HEK293 (cell line): ENCODE measurements around the gene FTO.

Source experiments
- CTCF ChIA-PET: fragments of 350-600 bp; formaldehyde crosslinking; extraction: SDS; loops from one replicate; lab custom pipeline; 2021; ENCODE audit warnings: antibody characterized with exemption; lab: Yijun Ruan, JAX
- POLR2A ChIA-PET: fragments of 300-600 bp; formaldehyde crosslinking; extraction: SDS; loops from one replicate; lab custom pipeline; 2020; ENCODE audit warnings: antibody characterized with exemption, inconsistent platforms; lab: Yijun Ruan, JAX
- H3K27ac ChIP-seq: fragments of 200-500 bp; sonication (Bioruptor generic); 2 replicates; pipeline ENCODE4 v1.5.1; 2014; ENCODE audit warnings: low read depth, low read length, control low read depth, inconsistent platforms; ENCODE audit errors: extremely low read depth
- H3K36me3 ChIP-seq, 2 experiments: fragments of 200-500 bp in 1 of 2; sonication (Bioruptor generic) in 1 of 2; 1 replicate in 1 of 2; 2 replicates in 1 of 2; pipeline ENCODE4 v1.5.1; 2014 to 2017; ENCODE audit warnings: inconsistent platforms in 2 of 2, low read length in 2 of 2; ENCODE audit not compliant: control insufficient read depth in 2 of 2, insufficient read depth in 1 of 2
- H3K4me1 ChIP-seq: fragments of 200-500 bp; sonication (Bioruptor generic); 2 replicates; pipeline ENCODE4 v1.5.1; 2014; ENCODE audit warnings: mild to moderate bottlenecking, low read length, inconsistent platforms; ENCODE audit not compliant: control insufficient read depth, insufficient read depth
- H3K4me3 ChIP-seq: 2 replicates; pipeline ENCODE4 v1.5.1; 2011; ENCODE audit warnings: low read depth, mild to moderate bottlenecking, control low read depth, low read length, moderate library complexity
- H3K9me3 ChIP-seq: fragments of 200-500 bp; sonication (Bioruptor generic); 2 replicates; pipeline ENCODE4 v1.5.1; 2014; ENCODE audit warnings: low read depth, low read length, inconsistent platforms; ENCODE audit not compliant: control insufficient read depth, insufficient read depth
- SCRT1 ChIP-seq: fragments of 450-650 bp; formaldehyde crosslinking; IDR thresholded peaks from 2 replicates; pipeline ENCODE4 v1.5.1; 2016; ENCODE audit warnings: missing biosample characterization, missing genetic modification characterization, borderline replicate concordance
- SCRT2 ChIP-seq: fragments of 450-650 bp; formaldehyde crosslinking; IDR thresholded peaks from 2 replicates; pipeline ENCODE4 v1.5.1; 2016; ENCODE audit warnings: missing biosample characterization, missing genetic modification characterization
- ZBTB48 ChIP-seq: fragments of 450-650 bp; formaldehyde crosslinking; IDR thresholded peaks from 2 replicates; pipeline ENCODE4 v1.5.1; 2016; ENCODE audit warnings: missing biosample characterization, missing genetic modification characterization
- ZFP3 ChIP-seq: fragments of 450-650 bp; formaldehyde crosslinking; IDR thresholded peaks from 2 replicates; pipeline ENCODE4 v1.5.1; 2016; ENCODE audit warnings: low read depth, missing biosample characterization, missing genetic modification characterization
- ZNF138 ChIP-seq: fragments of 450-650 bp; formaldehyde crosslinking; IDR thresholded peaks from 2 replicates; pipeline ENCODE4 v1.5.1; 2016; ENCODE audit warnings: missing biosample characterization, missing genetic modification characterization, borderline replicate concordance
- ZNF221 ChIP-seq: fragments of 450-650 bp; formaldehyde crosslinking; IDR thresholded peaks from 2 replicates; pipeline ENCODE4 v1.5.1; 2017; ENCODE audit warnings: missing biosample characterization, missing genetic modification characterization, borderline replicate concordance
- ZNF223 ChIP-seq: fragments of 450-650 bp; formaldehyde crosslinking; IDR thresholded peaks from 2 replicates; pipeline ENCODE4 v1.5.1; 2016; ENCODE audit warnings: missing biosample characterization, missing genetic modification characterization
- ZNF394 ChIP-seq: fragments of 450-650 bp; formaldehyde crosslinking; IDR thresholded peaks from 2 replicates; pipeline ENCODE4 v1.5.1; 2016; ENCODE audit warnings: missing biosample characterization, missing genetic modification characterization, mild to moderate bottlenecking, moderate library complexity, borderline replicate concordance
- ZNF426 ChIP-seq: fragments of 450-650 bp; formaldehyde crosslinking; IDR thresholded peaks from 2 replicates; pipeline ENCODE4 v1.5.1; 2017; ENCODE audit warnings: missing biosample characterization, missing genetic modification characterization, mild to moderate bottlenecking, inconsistent platforms, moderate library complexity
- ZNF76 ChIP-seq: fragments of 450-650 bp; formaldehyde crosslinking; IDR thresholded peaks from 2 replicates; pipeline ENCODE4; 2016; ENCODE audit warnings: low read depth, missing biosample characterization, missing genetic modification characterization, borderline replicate concordance
- ZNF837 ChIP-seq: fragments of 450-650 bp; formaldehyde crosslinking; IDR thresholded peaks from 2 replicates; pipeline ENCODE4 v1.5.1; 2016; ENCODE audit warnings: missing biosample characterization, missing genetic modification characterization
- ZSCAN23 ChIP-seq: fragments of 450-650 bp; formaldehyde crosslinking; IDR thresholded peaks from 2 replicates; pipeline ENCODE4 v1.5.1; 2016; ENCODE audit warnings: missing biosample characterization, missing genetic modification characterization
- TF ChIP-seq, protein P1 (sequence below): fragments of 450-650 bp; formaldehyde crosslinking; IDR thresholded peaks from 2 replicates; pipeline ENCODE4 v1.5.1; 2016; ENCODE audit warnings: missing biosample characterization, missing genetic modification characterization
- TF ChIP-seq, protein P2 (sequence below): fragments of 450-650 bp; formaldehyde crosslinking; IDR thresholded peaks from 2 replicates; pipeline ENCODE4 v1.5.1; 2016; ENCODE audit warnings: missing biosample characterization, missing genetic modification characterization
- TF ChIP-seq, protein P3 (sequence below): fragments of 450-650 bp; formaldehyde crosslinking; IDR thresholded peaks from 2 replicates; pipeline ENCODE4 v1.5.1; 2016; ENCODE audit warnings: missing biosample characterization, missing genetic modification characterization

Gene FTO

DNA sequence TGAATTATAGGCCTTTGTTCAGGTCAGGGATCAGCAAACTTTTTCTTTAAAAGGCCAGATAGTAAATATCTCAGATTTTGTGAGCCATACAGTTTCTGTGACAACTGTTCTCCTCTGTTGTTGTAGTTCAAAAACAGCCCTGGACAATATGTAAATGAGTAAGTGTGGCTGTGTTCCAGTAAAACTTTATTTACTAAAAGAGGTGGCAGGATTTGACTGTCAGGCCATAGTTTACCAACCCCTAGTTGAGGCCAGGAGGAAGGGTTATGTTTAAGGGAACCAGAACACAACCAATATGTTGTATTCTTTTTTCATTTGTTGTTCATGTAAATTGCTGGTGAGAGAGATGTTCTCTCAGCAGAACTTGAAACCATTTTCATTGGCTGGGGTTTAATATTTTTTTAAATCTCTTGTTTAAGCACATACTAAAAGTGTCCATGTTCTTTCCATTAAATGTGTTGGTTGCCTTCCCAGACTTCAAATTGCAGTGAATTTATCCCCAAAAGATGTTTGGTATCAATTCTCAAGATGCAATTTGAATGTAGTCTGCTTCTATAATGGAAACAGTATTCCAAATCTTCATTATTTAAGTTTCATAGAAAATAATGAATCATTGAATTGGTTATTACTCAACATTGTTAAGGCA lies 260.3 kb downstream of the FTO start:
- Histone ChIP-seq H3K4me3 (no peak overlapping the region), H3K9me3 (no peaks in the 10 kb centered on the region)
- POLR2A ChIA-PET: no interaction called here

DNA sequence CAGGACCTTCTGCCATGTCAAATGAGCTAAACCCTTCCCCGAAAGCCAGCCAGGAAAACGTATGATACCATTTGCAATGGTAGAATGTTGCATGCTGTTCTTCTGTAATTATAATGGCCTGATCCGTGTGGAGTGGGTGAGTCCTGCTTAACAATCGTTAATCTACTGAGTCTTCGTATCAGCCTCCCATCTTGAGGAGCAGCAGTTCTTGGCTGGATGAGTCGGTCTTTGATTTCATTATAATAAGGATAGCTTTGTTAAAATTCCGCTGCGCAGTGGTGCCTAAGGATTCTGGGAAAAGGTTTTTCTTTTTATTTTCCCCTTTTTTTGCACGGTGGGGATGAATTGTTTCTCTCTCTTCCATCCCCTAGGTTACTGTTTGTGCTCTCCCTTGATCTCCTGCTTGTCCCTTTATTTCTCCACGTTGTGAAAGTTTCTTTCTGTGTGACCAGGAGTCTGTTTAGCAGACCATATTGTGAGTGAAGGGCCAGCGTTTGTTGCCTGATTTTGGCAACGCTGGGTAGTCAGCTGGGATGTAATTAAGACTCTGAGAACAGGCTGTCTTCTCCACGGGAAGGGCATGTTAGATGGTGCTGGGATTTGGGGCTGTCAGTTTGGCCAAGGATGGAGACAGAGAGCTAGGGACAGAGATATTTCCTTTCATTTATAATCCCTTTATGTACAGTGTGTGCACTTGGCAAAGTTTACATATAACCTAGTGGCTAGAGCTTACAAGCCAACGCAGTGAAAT lies 263.0 kb downstream of the FTO start:
- no peak overlapping the region for H3K27ac ChIP-seq
- TF ChIP-seq ZNF138 (tag by site-specific recombination) (no peak), ZNF76 (tag by site-specific recombination) (no peak), ZNF223 (no peak)
- TF ChIP-seq, protein P1, sequence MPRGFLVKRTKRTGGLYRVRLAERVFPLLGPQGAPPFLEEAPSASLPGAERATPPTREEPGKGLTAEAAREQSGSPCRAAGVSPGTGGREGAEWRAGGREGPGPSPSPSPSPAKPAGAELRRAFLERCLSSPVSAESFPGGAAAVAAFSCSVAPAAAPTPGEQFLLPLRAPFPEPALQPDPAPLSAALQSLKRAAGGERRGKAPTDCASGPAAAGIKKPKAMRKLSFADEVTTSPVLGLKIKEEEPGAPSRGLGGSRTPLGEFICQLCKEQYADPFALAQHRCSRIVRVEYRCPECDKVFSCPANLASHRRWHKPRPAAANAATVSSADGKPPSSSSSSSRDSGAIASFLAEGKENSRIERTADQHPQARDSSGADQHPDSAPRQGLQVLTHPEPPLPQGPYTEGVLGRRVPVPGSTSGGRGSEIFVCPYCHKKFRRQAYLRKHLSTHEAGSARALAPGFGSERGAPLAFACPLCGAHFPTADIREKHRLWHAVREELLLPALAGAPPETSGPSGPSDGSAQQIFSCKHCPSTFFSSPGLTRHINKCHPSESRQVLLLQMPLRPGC (tag by site-specific recombination): no peak
- TF ChIP-seq, protein P2, sequence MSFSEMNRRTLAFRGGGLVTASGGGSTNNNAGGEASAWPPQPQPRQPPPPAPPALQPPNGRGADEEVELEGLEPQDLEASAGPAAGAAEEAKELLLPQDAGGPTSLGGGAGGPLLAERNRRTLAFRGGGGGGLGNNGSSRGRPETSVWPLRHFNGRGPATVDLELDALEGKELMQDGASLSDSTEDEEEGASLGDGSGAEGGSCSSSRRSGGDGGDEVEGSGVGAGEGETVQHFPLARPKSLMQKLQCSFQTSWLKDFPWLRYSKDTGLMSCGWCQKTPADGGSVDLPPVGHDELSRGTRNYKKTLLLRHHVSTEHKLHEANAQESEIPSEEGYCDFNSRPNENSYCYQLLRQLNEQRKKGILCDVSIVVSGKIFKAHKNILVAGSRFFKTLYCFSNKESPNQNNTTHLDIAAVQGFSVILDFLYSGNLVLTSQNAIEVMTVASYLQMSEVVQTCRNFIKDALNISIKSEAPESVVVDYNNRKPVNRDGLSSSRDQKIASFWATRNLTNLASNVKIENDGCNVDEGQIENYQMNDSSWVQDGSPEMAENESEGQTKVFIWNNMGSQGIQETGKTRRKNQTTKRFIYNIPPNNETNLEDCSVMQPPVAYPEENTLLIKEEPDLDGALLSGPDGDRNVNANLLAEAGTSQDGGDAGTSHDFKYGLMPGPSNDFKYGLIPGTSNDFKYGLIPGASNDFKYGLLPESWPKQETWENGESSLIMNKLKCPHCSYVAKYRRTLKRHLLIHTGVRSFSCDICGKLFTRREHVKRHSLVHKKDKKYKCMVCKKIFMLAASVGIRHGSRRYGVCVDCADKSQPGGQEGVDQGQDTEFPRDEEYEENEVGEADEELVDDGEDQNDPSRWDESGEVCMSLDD (tag by site-specific recombination): no peak
- no peaks in the 10 kb centered on the region for H3K36me3 ChIP-seq
- CTCF ChIA-PET: interaction anchor here (0.6 kb wide), 2 partner anchors 40 to 1875 kb away, joined by 3 read pairs; no protein-coding TSS in a partner anchor
- no peaks in the 10 kb centered on the region for H3K4me1 ChIP-seq
- no peaks in the 10 kb centered on the region for H3K9me3 ChIP-seq
- POLR2A ChIA-PET: no interaction called here
- no peak overlapping the region for H3K4me3 ChIP-seq

More for the DNA sequence above, 260.3 kb downstream of the FTO start:
- TF ChIP-seq ZNF221: no peak
- no peak for TF ChIP-seq ZSCAN23 (tag by site-specific recombination)
- no peak for TF ChIP-seq ZFP3 (tag by site-specific recombination)
- TF ChIP-seq, protein P3, sequence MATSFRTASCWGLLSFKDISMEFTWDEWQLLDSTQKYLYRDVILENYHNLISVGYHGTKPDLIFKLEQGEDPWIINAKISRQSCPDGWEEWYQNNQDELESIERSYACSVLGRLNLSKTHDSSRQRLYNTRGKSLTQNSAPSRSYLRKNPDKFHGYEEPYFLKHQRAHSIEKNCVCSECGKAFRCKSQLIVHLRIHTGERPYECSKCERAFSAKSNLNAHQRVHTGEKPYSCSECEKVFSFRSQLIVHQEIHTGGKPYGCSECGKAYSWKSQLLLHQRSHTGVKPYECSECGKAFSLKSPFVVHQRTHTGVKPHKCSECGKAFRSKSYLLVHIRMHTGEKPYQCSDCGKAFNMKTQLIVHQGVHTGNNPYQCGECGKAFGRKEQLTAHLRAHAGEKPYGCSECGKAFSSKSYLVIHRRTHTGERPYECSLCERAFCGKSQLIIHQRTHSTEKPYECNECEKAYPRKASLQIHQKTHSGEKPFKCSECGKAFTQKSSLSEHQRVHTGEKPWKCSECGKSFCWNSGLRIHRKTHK: no peak
- no peak for TF ChIP-seq SCRT2 (tag by site-specific recombination)
- no peak for TF ChIP-seq ZBTB48 (tag by site-specific recombination)
- no peak for TF ChIP-seq ZNF837
- TF ChIP-seq SCRT1: no peak
- TF ChIP-seq ZNF394 (tag by site-specific recombination): no peak
- TF ChIP-seq ZNF426 (tag by site-specific recombination): no peak
- CTCF ChIA-PET: interaction anchor here (0.6 kb wide), 1 partner anchor 1570 kb away, joined by 3 read pairs; no protein-coding TSS in a partner anchor
- Histone ChIP-seq H3K4me1 (peaks cover 5% of the 10 kb centered on the region; the same call in 1 of the 2 replicates), H3K27ac (no peak overlapping the region), H3K36me3 (no peaks in the 10 kb centered on the region)
